Skeletal muscle satellite cell (primary cell): ENCODE results near the gene PKN2.
A peak's percentile ranks its signal among the peaks of the same experiment; 100 is the strongest.
"Not testable (repeated sequence)": the region's sequence is repeated elsewhere in the genome, so short reads cannot be mapped to it uniquely, and the experiment has no call there.

Source experiments
- H3K27me3 ChIP-seq: 2 replicates; pipeline ENCODE4 v1.7.0; 2013; ENCODE audit warnings: low read length; ENCODE audit not compliant: control insufficient read depth, insufficient read depth
- H3K36me3 ChIP-seq: 2 replicates; pipeline ENCODE4 v1.7.0; 2013; ENCODE audit warnings: mild to moderate bottlenecking, control low read depth, low read length; ENCODE audit not compliant: insufficient read depth
- H3K4me1 ChIP-seq: 2 replicates; pipeline ENCODE4 v1.7.0; 2013; ENCODE audit warnings: low read length; ENCODE audit not compliant: control insufficient read depth, insufficient read depth
- H3K4me2 ChIP-seq: 2 replicates; pipeline ENCODE4 v1.7.0; 2013; ENCODE audit warnings: mild to moderate bottlenecking, low read length
- H3K4me3 ChIP-seq: 2 replicates; pipeline ENCODE4 v1.7.0; 2013; ENCODE audit warnings: low read length
- H3K9ac ChIP-seq: 2 replicates; pipeline ENCODE4 v1.7.0; 2013; ENCODE audit warnings: mild to moderate bottlenecking, low read depth, low read length, moderate library complexity
- H3K9me3 ChIP-seq: replicated peaks from 2 replicates; pipeline ENCODE4 v1.7.0; 2013; ENCODE audit warnings: mild to moderate bottlenecking, control low read depth, low read length

Gene PKN2

DNA sequence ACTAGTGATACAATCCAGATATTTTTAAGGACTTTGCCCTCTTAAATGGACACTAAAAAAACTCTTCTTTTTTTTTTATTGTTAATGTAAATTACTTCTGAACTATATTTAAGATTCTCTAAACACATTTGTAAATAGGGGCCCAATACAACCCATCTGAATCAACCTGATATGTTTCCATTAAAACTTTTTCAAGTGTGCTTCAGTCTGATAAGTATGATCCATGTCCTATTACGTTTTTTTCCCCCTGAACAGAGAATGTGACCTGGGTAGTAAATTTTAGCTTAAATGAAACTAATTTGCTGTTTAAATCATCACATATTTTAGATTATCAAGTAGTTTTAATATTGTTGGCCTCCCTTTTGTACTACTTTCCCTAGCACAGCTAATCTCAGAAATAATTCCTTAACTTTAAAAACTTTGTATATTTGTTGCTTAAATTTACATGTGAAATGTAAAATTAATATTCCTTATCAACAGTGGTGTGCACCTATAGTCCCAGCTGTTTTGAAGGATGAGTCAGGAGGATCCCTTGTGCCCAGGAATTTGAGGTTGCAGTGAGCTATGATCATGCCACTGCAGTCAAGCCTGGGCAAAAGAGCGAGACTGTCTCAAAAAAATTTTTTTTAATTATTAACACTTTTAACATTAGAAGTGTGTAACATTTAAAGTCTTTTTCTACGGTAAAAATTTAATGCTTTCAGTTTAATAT lies 3.0 kb upstream of the PKN2 start:
- Histone ChIP-seq H3K9ac (no peak overlapping the region), H3K9me3 (no peaks in the 10 kb centered on the region), H3K4me3 (no peak overlapping the region), H3K36me3 (no peaks in the 10 kb centered on the region), H3K4me1 (peaks cover 5% of the 10 kb centered on the region), H3K27me3 (no peaks in the 10 kb centered on the region), H3K4me2 (no peak overlapping the region)

DNA sequence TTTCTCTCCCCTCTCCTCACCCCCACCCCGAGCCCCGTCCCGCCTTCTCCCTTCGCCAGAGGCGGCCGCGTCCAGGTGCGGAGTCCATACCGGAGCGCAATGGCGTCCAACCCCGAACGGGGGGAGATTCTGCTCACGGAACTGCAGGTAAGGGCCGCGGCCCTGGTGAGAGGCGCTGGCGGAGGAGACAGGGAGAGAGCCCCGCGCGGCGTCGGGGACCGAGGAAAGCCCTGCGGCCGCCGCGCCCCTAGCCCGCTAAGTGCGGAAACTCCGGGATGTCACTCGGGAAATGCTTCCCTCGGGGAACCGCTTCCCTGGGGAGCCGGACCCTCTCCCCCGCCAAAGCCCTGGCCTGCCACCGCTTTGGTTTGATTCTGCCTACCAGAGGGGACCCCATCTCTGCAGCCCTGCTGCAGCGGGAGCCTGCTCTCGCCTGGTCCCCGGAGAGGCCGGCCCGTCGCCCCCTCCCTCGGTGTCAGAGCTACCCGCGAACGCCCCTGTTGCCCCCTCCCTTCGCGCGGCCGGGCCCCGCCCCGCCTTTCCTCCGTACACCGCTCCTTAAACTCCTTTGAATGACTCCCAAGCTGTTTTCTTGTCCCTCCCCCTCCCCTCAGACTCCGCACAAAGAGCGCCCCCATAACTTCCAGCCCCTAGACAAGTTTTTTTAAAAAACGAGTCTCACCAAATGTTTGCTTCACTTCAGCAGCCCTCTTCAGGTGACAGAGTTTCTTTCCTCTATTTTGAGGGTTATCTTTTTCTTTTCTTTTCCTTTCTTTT lies 597 bp downstream of the PKN2 start:
- Histone ChIP-seq H3K9ac (peak overlapping the region; percentile 90), H3K27me3 (no peaks in the 10 kb centered on the region), H3K4me2 (peak overlapping the region; percentile 81), H3K4me1 (peaks cover 14% of the 10 kb centered on the region), H3K9me3 (no peaks in the 10 kb centered on the region), H3K4me3 (peak overlapping the region; percentile 91), H3K36me3 (no peaks in the 10 kb centered on the region)

DNA sequence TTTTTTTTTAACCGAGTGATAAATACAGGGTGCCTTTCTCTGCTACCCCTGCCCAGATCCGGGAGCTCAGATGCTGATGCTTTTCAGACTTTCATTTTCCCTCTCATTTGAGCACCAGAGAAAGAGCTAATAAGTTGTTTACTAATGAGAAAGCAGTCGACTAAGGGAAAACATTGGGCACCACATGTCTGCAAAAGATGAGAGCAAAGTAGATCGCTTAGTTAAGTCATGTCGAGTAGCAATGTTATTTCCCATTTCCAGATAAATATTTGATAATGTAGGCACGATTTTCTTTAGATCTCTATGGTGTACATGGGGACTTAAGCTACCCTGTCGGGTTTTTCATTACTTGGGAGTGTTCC lies 1.2 kb downstream of the PKN2 start:
- peak overlapping the region; percentile 90 for H3K9ac ChIP-seq
- H3K27me3 ChIP-seq, result no peaks in the 10 kb centered on the region
- peak overlapping the region; percentile 81 for H3K4me2 ChIP-seq
- H3K36me3 ChIP-seq, result no peaks in the 10 kb centered on the region
- peak overlapping the region; percentile 91 for H3K4me3 ChIP-seq
- no peaks in the 10 kb centered on the region for H3K9me3 ChIP-seq
- peaks cover 14% of the 10 kb centered on the region for H3K4me1 ChIP-seq

DNA sequence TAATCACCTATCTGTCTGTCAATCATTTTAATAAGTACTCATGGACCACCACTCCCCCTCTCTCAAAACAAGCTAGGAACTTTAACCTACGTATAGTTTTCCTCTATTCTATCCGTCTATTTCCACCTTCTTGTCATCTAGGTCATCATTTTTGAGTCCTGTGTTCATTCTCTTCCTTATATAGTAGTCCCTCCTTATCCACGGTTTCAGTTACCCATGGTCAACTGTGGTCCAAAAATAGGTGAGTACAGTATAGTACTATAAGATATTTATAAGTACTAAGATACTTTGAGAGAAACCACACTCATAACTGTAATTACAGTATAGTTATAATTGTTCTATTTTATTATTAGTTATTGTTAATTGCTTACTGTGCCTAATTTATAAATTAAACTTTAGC lies 7.5 kb downstream of the PKN2 start:
- Histone ChIP-seq H3K9me3 (no peaks in the 10 kb centered on the region), H3K36me3 (peaks cover 5% of the 10 kb centered on the region), H3K4me1 (peaks cover 20% of the 10 kb centered on the region), H3K27me3 (no peaks in the 10 kb centered on the region), H3K4me2 (no peak overlapping the region), H3K4me3 (no peak overlapping the region), H3K9ac (no peak overlapping the region)

DNA sequence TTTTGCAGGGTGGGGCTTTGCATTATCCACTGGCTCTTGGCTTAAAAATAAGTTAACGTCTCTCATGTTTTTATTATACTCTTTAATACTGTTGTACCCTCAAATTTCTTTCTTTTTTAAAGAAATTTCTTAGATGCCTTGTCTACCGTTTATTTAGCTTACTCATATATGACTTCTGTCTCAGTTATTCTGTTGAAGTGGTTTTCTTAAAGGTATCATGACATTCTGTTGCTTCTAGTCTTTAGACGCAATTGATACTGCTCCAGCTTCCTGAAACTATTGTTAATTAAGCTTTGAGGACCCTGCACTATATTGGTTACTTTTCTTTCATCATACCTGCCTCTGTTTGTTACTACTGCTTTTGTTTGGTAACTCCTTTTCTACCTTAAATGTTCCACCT lies 11.7 kb downstream of the PKN2 start:
- Histone ChIP-seq H3K4me2 (peak overlapping the region; percentile 70), H3K36me3 (peaks cover 5% of the 10 kb centered on the region), H3K9ac (peak overlapping the region; percentile 11), H3K4me3 (peak overlapping the region; percentile 36), H3K9me3 (no peaks in the 10 kb centered on the region), H3K27me3 (no peaks in the 10 kb centered on the region), H3K4me1 (peaks cover 34% of the 10 kb centered on the region)

DNA sequence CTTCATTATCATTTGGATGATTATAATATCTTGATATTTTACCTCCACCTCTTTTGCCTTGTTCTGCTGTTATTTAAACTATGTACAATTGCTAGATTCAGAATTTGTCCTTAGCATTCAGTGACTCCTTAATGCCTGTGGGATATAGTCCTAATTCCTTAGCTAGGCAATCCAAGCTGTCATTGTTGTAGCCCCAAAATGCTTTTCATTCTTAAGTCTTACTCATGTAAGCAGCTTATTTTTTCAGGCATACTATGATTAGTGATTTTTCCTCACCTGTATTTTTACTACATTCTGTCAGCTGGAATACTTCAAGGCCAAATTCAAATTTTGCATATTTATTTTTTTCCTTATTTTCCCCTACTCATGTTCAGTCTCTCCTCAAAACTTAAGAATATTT lies 13.4 kb downstream of the PKN2 start:
- H3K9ac ChIP-seq, result no peak overlapping the region

DNA sequence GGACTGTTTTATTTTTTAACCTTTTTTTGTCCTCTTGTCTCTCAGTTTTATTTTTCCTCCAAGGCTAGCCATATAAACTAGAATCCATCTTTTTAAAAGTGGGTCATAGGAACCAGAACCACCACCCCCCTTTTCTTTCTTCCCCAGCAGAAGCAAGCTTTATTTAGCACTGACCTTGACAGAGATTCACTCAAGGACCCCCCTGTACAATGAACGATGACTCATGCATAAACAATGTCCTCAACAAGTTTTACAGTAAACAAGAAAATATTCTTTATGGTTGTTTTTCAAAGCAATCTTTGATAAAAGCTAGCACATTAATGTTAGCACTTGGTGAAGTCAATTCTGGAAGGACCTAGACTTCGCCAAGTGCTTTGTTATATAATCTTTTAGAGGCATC lies 14.1 kb downstream of the PKN2 start:
- H3K4me3 ChIP-seq, result no peak overlapping the region
- no peak overlapping the region for H3K9ac ChIP-seq
- peaks cover 5% of the 10 kb centered on the region for H3K36me3 ChIP-seq
- H3K9me3 ChIP-seq, result no peaks in the 10 kb centered on the region
- peak overlapping the region; percentile 17 for H3K4me2 ChIP-seq
- H3K4me1 ChIP-seq, result peaks cover 34% of the 10 kb centered on the region
- H3K27me3 ChIP-seq, result no peaks in the 10 kb centered on the region

More for the DNA sequence above, 13.4 kb downstream of the PKN2 start:
- Histone ChIP-seq H3K4me2 (no peak overlapping the region), H3K4me3 (no peak overlapping the region), H3K9me3 (no peaks in the 10 kb centered on the region), H3K27me3 (no peaks in the 10 kb centered on the region), H3K36me3 (peaks cover 5% of the 10 kb centered on the region), H3K4me1 (peaks cover 34% of the 10 kb centered on the region)

DNA sequence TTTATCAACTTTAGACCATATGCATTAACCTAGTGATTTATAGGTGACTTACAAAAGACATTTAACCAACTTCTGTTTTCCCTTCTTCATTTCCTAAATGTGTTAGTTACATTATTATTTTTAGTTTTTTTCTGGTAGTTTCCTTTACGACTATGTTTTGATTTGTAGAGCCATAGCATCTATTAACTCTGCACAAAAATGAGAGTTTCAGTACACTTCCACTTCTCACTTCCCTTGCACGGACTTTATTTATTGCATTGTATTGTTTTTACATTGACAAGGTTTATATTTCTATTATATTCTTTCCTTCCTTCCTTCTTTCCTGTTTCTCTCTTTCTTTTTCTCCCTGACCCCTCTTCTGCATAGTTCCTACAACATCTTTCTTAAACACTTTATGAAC lies 14.7 kb downstream of the PKN2 start:
- no peak overlapping the region for H3K9ac ChIP-seq
- H3K27me3 ChIP-seq, result no peaks in the 10 kb centered on the region

DNA sequence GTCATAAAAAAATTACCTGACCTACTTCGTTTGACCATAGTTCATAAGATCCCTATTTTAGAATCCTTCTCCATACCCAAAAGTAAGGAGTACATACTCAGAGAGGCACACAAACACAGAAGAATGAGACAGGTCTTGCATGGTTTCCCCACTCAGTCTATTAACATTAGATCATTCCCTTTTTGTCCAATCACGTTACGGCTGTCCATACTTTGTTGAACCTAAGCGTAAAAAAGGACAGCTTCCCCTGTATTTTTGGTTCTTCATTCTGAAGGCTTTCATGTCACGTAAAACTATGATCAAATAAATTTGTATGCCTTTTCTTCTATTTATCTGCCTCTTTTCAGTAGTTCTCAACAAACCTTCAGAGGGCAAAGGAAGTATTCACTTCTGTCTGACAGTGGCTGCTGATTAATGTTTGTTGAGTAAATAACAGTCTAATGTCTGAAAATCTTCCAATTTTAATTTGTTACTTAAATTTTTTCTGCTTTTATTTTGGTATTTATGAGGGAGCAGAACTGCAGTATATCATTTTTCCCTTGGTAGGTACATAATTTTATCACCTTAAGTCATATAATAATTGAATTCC lies 16.4 kb downstream of the PKN2 start:
- Histone ChIP-seq H3K27me3 (no peaks in the 10 kb centered on the region), H3K9ac (no peak overlapping the region), H3K4me2 (no peak overlapping the region), H3K9me3 (no peaks in the 10 kb centered on the region), H3K4me3 (no peak overlapping the region), H3K4me1 (peaks cover 30% of the 10 kb centered on the region), H3K36me3 (no peaks in the 10 kb centered on the region)

More for the DNA sequence above, 14.7 kb downstream of the PKN2 start:
- H3K36me3 ChIP-seq, result peaks cover 5% of the 10 kb centered on the region
- no peak overlapping the region for H3K4me3 ChIP-seq
- H3K4me1 ChIP-seq, result peaks cover 34% of the 10 kb centered on the region
- no peak overlapping the region for H3K4me2 ChIP-seq
- H3K9me3 ChIP-seq, result no peaks in the 10 kb centered on the region

DNA sequence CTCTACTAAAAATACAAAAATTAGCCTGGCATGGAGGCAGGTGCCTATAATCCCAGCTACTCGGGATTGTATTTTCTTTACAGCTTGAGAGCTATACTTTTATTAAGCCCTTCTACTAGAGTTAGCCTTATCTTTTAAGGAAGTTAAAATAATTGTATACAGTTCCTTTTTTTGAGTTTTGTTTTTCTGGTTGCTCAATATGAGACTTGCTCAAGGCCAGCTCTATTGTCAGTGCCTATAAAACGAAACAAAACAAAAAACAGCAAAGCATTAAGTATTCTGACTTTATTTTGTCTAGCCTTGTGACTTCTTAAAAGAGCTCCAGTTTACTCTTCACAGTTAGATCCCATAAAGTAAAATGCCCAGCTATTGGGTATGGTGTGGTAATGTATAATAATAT lies 17.2 kb downstream of the PKN2 start:
- no peak overlapping the region for H3K4me2 ChIP-seq
- H3K27me3 ChIP-seq, result no peaks in the 10 kb centered on the region
- peaks cover 23% of the 10 kb centered on the region for H3K4me1 ChIP-seq
- H3K4me3 ChIP-seq, result no peak overlapping the region
- H3K36me3 ChIP-seq, result no peaks in the 10 kb centered on the region
- H3K9ac ChIP-seq, result no peak overlapping the region
- no peaks in the 10 kb centered on the region for H3K9me3 ChIP-seq

DNA sequence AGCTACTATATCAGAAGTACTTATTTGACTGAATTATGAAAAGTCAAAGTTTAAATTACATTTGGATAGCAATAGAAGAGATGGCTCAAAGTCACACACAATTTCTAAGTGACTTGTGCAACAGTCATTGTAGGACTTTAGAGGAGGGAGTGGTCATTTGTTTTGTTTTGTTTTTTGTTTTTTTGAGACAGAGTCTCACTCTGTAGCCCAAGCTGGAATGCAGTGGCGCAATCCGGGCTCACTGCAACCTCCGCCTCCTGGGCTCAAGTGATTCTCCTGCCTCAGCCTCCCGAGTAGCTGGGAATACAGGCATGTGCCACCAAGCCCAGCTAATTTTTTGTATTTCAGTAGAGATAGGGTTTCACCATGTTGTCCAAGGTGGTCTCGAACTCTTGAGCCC lies 17.7 kb downstream of the PKN2 start:
- not testable (repeated sequence) for H3K4me2 ChIP-seq, H3K9ac ChIP-seq, H3K27me3 ChIP-seq, H3K9me3 ChIP-seq, H3K4me3 ChIP-seq, H3K36me3 ChIP-seq
- peaks cover 18% of the 10 kb centered on the region for H3K4me1 ChIP-seq
